HCT116 (cell line): Measurements from ENCODE around the gene MOSPD3. TPM values are rescaled to one million over a fixed set of nuclear protein-coding genes. Genes with fewer than 3 reads are reported as not detected.

Source experiments
- ATAC-seq: fragments of 200-7000 bp; cut with Tn5 transposase; 2 replicates; pipeline ENCODE4 v1.9.1; 2020; ENCODE audit warnings: mild to moderate bottlenecking, moderate library complexity
- BruUV-seq: library from RNA; stranded (reverse); fragments of 400-500 nt; replicated peaks from 2 replicates; lab custom pipeline; 2021; lab: Mats Ljungman, UMichigan
- CTCF ChIA-PET: fragments of 300-600 bp; sonication (Branson Sonifier 250); formaldehyde crosslinking; loops from one replicate; lab custom pipeline; 2021; ENCODE audit warnings: antibody characterized with exemption; lab: Charles Lee
- POLR2A ChIA-PET: fragments of 300-600, 350-600 bp; sonication (Branson Sonifier 250); formaldehyde crosslinking; loops from one replicate; lab custom pipeline; 2021; ENCODE audit warnings: antibody characterized with exemption; lab: Charles Lee
- RAD21 ChIA-PET, 2 experiments: fragments of 300-600 bp; sonication (Branson Sonifier 250); formaldehyde crosslinking; loops; one replicate each; lab custom pipeline; 2023; ENCODE audit warnings: low total read pairs in 2 of 2; ENCODE audit not compliant: uncharacterized antibody in 2 of 2, unreplicated experiment in 2 of 2, low non-redundant PET in 1 of 2; lab: Charles Lee
- DNase-seq: peaks from one replicate; pipeline ENCODE4 v3.0.0-alpha.2; 2010; ENCODE audit warnings: low read depth, low spot score
- H2AFZ ChIP-seq: fragments of 200-600 bp; shearing (Covaris generic), sonication (generic); 2 replicates; pipeline ENCODE4 v1.6.1; 2017; ENCODE audit warnings: low read depth, mixed run types, mixed read lengths, antibody characterized with exemption, low read length; ENCODE audit not compliant: poor library complexity, severe bottlenecking
- H3K27ac ChIP-seq: 2 replicates; pipeline ENCODE4 v1.5.1; 2012; ENCODE audit warnings: low read depth, low read length
- H3K27me3 ChIP-seq: fragments of 200-600 bp; sonication (generic); 2 replicates; pipeline ENCODE4 v1.6.1; 2016; ENCODE audit warnings: mixed run types, low read length, mixed read lengths; ENCODE audit not compliant: insufficient read depth
- H3K36me3 ChIP-seq, 2 experiments: fragments of 200-500 bp in 1 of 2; fragments of 200-600 bp in 1 of 2; sonication (Bioruptor generic) in 1 of 2; sonication (generic) in 1 of 2; 2 replicates each; pipeline versions ENCODE4 v1.5.1 to v1.6.1; 2014 to 2016; ENCODE audit warnings: low read length in 2 of 2, inconsistent platforms in 1 of 2, mixed read lengths in 1 of 2, mixed run types in 1 of 2; ENCODE audit not compliant: insufficient read depth in 2 of 2, control insufficient read depth in 1 of 2
- H3K4me1 ChIP-seq, 2 experiments: fragments of 200-600 bp in 1 of 2; sonication (generic) in 1 of 2; 2 replicates each; pipeline versions ENCODE4 v1.5.1 to v1.6.1; 2012 to 2017; ENCODE audit warnings: low read length in 2 of 2, inconsistent platforms in 1 of 2, mild to moderate bottlenecking in 1 of 2, mixed read lengths in 1 of 2, mixed run types in 1 of 2, moderate library complexity in 1 of 2; ENCODE audit not compliant: insufficient read depth in 2 of 2, control insufficient read depth in 1 of 2
- H3K4me2 ChIP-seq: fragments of 200-600 bp; sonication (generic); 2 replicates; pipeline ENCODE4 v1.6.1; 2017; ENCODE audit warnings: mixed run types, low read length, mixed read lengths
- H3K4me3 ChIP-seq, 2 experiments: fragments of 200-600 bp in 1 of 2; sonication (generic) in 1 of 2; replicated peaks in 1 of 2; 2 replicates each; pipeline ENCODE4 v1.5.1; 2011 to 2016; ENCODE audit warnings: low read length in 2 of 2, control low read depth in 1 of 2, low read depth in 1 of 2, mild to moderate bottlenecking in 1 of 2, mixed read lengths in 1 of 2, mixed run types in 1 of 2
- H3K79me2 ChIP-seq: fragments of 200-600 bp; sonication (generic); 2 replicates; pipeline ENCODE4 v1.6.1; 2017; ENCODE audit warnings: mild to moderate bottlenecking, mixed run types, low read length, moderate library complexity, mixed read lengths; ENCODE audit not compliant: insufficient read depth
- H3K9ac ChIP-seq: fragments of 200-600 bp; sonication (generic); 2 replicates; pipeline ENCODE4 v1.6.1; 2016; ENCODE audit warnings: low read length, mixed read lengths
- H3K9me2 ChIP-seq: fragments of 200-600 bp; sonication (generic), shearing (Covaris generic); 2 replicates; pipeline ENCODE4 v1.6.1; 2017; ENCODE audit warnings: mixed run types, mild to moderate bottlenecking, moderate library complexity; ENCODE audit not compliant: insufficient read depth
- H3K9me3 ChIP-seq, 2 experiments: fragments of 200-500 bp in 1 of 2; fragments of 200-600 bp in 1 of 2; sonication (Bioruptor generic) in 1 of 2; sonication (generic) in 1 of 2; 2 replicates each; pipeline ENCODE4 v1.6.1; 2014 to 2017; ENCODE audit warnings: low read length in 2 of 2, mixed read lengths in 2 of 2, inconsistent platforms in 1 of 2, low read depth in 1 of 2, mild to moderate bottlenecking in 1 of 2, mixed run types in 1 of 2, moderate library complexity in 1 of 2; ENCODE audit not compliant: control insufficient read depth in 1 of 2, insufficient read depth in 1 of 2
- H4K20me1 ChIP-seq: fragments of 200-600 bp; sonication (generic), shearing (Covaris generic); 2 replicates; pipeline ENCODE4 v1.6.1; 2017; ENCODE audit warnings: mixed run types, mild to moderate bottlenecking, moderate library complexity; ENCODE audit not compliant: insufficient read depth
- ATF3 ChIP-seq: IDR thresholded peaks from 2 replicates; pipeline ENCODE4 v1.6.1; 2012
- CBX3 ChIP-seq: IDR thresholded peaks from 2 replicates; pipeline ENCODE4 v1.6.1; 2012; ENCODE audit warnings: low read depth
- CEBPB ChIP-seq: IDR thresholded peaks from 2 replicates; pipeline ENCODE4 v1.6.1; 2012; ENCODE audit warnings: low read depth
- EGR1 ChIP-seq: IDR thresholded peaks from 2 replicates; pipeline ENCODE4 v1.6.1; 2012; ENCODE audit warnings: low read depth
- EZH2 ChIP-seq: fragments of 200-600 bp; sonication (generic); IDR thresholded peaks from 2 replicates; pipeline ENCODE4 v1.6.1; 2017; ENCODE audit warnings: antibody characterized with exemption, mixed run types
- FOSL1 ChIP-seq: IDR thresholded peaks from 2 replicates; pipeline ENCODE4 v1.6.1; 2012; ENCODE audit warnings: low read depth
- JUND ChIP-seq: IDR thresholded peaks from 2 replicates; pipeline ENCODE4 v1.6.1; 2012
- POLR2A ChIP-seq: IDR thresholded peaks from 2 replicates; pipeline ENCODE4 v1.7.0; 2011; ENCODE audit warnings: borderline replicate concordance; ENCODE audit not compliant: insufficient read depth, insufficient read length; ENCODE audit errors: extremely low read depth
- POLR2AphosphoS5 ChIP-seq: IDR thresholded peaks from 2 replicates; pipeline ENCODE4 v1.6.1; 2011; ENCODE audit warnings: mild to moderate bottlenecking, low read depth, low read length, moderate library complexity
- SIN3A ChIP-seq: IDR thresholded peaks from 2 replicates; pipeline ENCODE4 v1.6.1; 2012; ENCODE audit warnings: low read depth
- SP1 ChIP-seq: IDR thresholded peaks from 2 replicates; pipeline ENCODE4 v1.6.1; 2012; ENCODE audit warnings: low read depth
- SRF ChIP-seq: IDR thresholded peaks from 2 replicates; pipeline ENCODE4 v1.6.1; 2012; ENCODE audit warnings: low read depth
- TCF7L2 ChIP-seq: IDR thresholded peaks from 2 replicates; pipeline ENCODE4 v1.7.0; 2011; ENCODE audit warnings: borderline replicate concordance, inconsistent platforms; ENCODE audit not compliant: insufficient read depth, insufficient read length; ENCODE audit errors: extremely low read depth
- YY1 ChIP-seq: IDR thresholded peaks from 2 replicates; pipeline ENCODE4 v1.6.1; 2011; ENCODE audit warnings: low read length, low read depth, moderate library complexity, mild to moderate bottlenecking; ENCODE audit not compliant: insufficient replicate concordance; ENCODE audit errors: extremely low read depth
- ZBTB33 ChIP-seq: IDR thresholded peaks from 2 replicates; pipeline ENCODE4 v1.6.1; 2011; ENCODE audit warnings: mild to moderate bottlenecking, low read length, moderate library complexity; ENCODE audit not compliant: insufficient replicate concordance; ENCODE audit errors: extremely low read depth
- ZFX ChIP-seq: fragments of 450-650 bp; IDR thresholded peaks from 2 replicates; pipeline ENCODE4 v1.6.1; 2017
- ZNF274 ChIP-seq: fragments of 200-500 bp; sonication (Bioruptor generic); IDR thresholded peaks from 2 replicates; pipeline ENCODE4 v1.6.1; 2014; ENCODE audit warnings: mild to moderate bottlenecking, low read depth, low read length, inconsistent platforms
- intact Hi-C: fragments of 100-400 bp; cut with micrococcal nuclease; formaldehyde crosslinking; loops from 2 replicates; pipeline ENCODE4 v1.10.0; 2022
- total RNA-seq: library from RNA; stranded (reverse); gene quantifications from one replicate; pipeline ENCODE4 v1.2.1, GENCODE V29; 2021; ENCODE audit not compliant: unreplicated experiment
- TF ChIP-seq, protein P1 (sequence below), 3 experiments: fragments of 200-600 bp in 1 of 3; sonication (generic) in 1 of 3; IDR thresholded peaks in 2 of 3; conservative IDR thresholded peaks in 1 of 3; 2 replicates each; pipeline ENCODE4 v1.5.1; 2012 to 2017; ENCODE audit warnings: low read depth in 2 of 3, low read length in 2 of 3, antibody characterized with exemption in 1 of 3, borderline replicate concordance in 1 of 3, control low read depth in 1 of 3, mild to moderate bottlenecking in 1 of 3, mixed read lengths in 1 of 3, mixed run types in 1 of 3, moderate library complexity in 1 of 3; ENCODE audit not compliant: insufficient read depth in 1 of 3
- TF ChIP-seq, protein P2 (sequence below): IDR thresholded peaks from 2 replicates; pipeline ENCODE4 v1.6.1; 2012; ENCODE audit warnings: low read depth

The MOSPD3 gene
- total RNA-seq, 1 experiment from 2014 or later: 32.8 TPM

- POLR2A ChIA-PET: no interaction called here
- no peak overlapping the region for H2AFZ ChIP-seq
Observed at GRCh38 chr7:100590077-100590737, 22.1 kb upstream of the MOSPD3 start.

More at GRCh38 chr7:100590077-100590737, 22.1 kb upstream of the MOSPD3 start:
- H3K4me3 ChIP-seq: no peak overlapping the region
- H3K9me3 ChIP-seq: no peaks in the 10 kb centered on the region
- intact Hi-C loops: no loop called here
- RAD21 ChIA-PET: no interaction called here
- H3K9me2 ChIP-seq: no peaks in the 10 kb centered on the region
- no TSS peak for BruUV-seq
- H3K9ac ChIP-seq: no peak overlapping the region
- ATAC-seq: no peak
- H3K27me3 ChIP-seq: no peaks in the 10 kb centered on the region
- H4K20me1 ChIP-seq: no peaks in the 10 kb centered on the region
- no peaks in the 10 kb centered on the region for H3K36me3 ChIP-seq
- no peak for TF ChIP-seq ATF3
- no peak for TF ChIP-seq POLR2AphosphoS5
- no peak for TF ChIP-seq EGR1
- TF ChIP-seq SIN3A: no peak
- TF ChIP-seq SP1: no peak
- no peak for TF ChIP-seq ZNF274
- TF ChIP-seq SRF: no peak
- no peak for TF ChIP-seq ZFX
- TF ChIP-seq CBX3: no peak
- no peak for TF ChIP-seq FOSL1
- TF ChIP-seq JUND: no peak
- no peak for TF ChIP-seq ZBTB33
- no peak for TF ChIP-seq POLR2A
- TF ChIP-seq, protein P1, sequence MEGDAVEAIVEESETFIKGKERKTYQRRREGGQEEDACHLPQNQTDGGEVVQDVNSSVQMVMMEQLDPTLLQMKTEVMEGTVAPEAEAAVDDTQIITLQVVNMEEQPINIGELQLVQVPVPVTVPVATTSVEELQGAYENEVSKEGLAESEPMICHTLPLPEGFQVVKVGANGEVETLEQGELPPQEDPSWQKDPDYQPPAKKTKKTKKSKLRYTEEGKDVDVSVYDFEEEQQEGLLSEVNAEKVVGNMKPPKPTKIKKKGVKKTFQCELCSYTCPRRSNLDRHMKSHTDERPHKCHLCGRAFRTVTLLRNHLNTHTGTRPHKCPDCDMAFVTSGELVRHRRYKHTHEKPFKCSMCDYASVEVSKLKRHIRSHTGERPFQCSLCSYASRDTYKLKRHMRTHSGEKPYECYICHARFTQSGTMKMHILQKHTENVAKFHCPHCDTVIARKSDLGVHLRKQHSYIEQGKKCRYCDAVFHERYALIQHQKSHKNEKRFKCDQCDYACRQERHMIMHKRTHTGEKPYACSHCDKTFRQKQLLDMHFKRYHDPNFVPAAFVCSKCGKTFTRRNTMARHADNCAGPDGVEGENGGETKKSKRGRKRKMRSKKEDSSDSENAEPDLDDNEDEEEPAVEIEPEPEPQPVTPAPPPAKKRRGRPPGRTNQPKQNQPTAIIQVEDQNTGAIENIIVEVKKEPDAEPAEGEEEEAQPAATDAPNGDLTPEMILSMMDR (IDR thresholded peaks at IDR 0.05 in 2 of 3, conservative IDR thresholded peaks at IDR 0.05 in 1 of 3; ENCODE audit: borderline replicate concordance in 1 of 3, insufficient read depth in 1 of 3, low read depth in 2 of 3, low read length in 2 of 3): no peak
- no peak for TF ChIP-seq CEBPB
- TF ChIP-seq EZH2: no peak
- TF ChIP-seq YY1: no peak
- no peak for TF ChIP-seq TCF7L2
- TF ChIP-seq, protein P2, sequence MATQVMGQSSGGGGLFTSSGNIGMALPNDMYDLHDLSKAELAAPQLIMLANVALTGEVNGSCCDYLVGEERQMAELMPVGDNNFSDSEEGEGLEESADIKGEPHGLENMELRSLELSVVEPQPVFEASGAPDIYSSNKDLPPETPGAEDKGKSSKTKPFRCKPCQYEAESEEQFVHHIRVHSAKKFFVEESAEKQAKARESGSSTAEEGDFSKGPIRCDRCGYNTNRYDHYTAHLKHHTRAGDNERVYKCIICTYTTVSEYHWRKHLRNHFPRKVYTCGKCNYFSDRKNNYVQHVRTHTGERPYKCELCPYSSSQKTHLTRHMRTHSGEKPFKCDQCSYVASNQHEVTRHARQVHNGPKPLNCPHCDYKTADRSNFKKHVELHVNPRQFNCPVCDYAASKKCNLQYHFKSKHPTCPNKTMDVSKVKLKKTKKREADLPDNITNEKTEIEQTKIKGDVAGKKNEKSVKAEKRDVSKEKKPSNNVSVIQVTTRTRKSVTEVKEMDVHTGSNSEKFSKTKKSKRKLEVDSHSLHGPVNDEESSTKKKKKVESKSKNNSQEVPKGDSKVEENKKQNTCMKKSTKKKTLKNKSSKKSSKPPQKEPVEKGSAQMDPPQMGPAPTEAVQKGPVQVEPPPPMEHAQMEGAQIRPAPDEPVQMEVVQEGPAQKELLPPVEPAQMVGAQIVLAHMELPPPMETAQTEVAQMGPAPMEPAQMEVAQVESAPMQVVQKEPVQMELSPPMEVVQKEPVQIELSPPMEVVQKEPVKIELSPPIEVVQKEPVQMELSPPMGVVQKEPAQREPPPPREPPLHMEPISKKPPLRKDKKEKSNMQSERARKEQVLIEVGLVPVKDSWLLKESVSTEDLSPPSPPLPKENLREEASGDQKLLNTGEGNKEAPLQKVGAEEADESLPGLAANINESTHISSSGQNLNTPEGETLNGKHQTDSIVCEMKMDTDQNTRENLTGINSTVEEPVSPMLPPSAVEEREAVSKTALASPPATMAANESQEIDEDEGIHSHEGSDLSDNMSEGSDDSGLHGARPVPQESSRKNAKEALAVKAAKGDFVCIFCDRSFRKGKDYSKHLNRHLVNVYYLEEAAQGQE: no peak
- CTCF ChIA-PET: no interaction called here
- DNase-seq: no peak
- peaks cover 0 to 6% of the 10 kb centered on the region in 2 experiments; a peak in 3 of 4 replicates for H3K4me1 ChIP-seq
- H3K79me2 ChIP-seq: peaks cover 2% of the 10 kb centered on the region; the same call in 1 of the 2 replicates
- H3K4me2 ChIP-seq: no peak overlapping the region
- H3K27ac ChIP-seq: no peak overlapping the region
